ENCODE measurements around the gene ATE1.
A peak's percentile ranks its signal among the peaks of the same experiment; 100 is the strongest.

GRCh38 chr10:121927841-121928527, at the start of gene ATE1:
- TF ChIP-seq POLR2AphosphoS5 (IDR thresholded peaks at IDR 0.05; ENCODE audit: low read depth, low read length) (peak; percentile 95), CTCF (IDR thresholded peaks at IDR 0.05 in 2 of 3, conservative IDR thresholded peaks at IDR 0.05 in 1 of 3; ENCODE audit: borderline replicate concordance in 1 of 3, insufficient read depth in 1 of 3, low read depth in 2 of 3, low read length in 2 of 3) (no peak), POLR2A (IDR thresholded peaks at IDR 0.05; ENCODE audit: borderline replicate concordance, extremely low read depth, insufficient read depth, insufficient read length) (peak; percentile 82), REST (IDR thresholded peaks at IDR 0.05; ENCODE audit: low read depth) (no peak), EZH2 (IDR thresholded peaks at IDR 0.05) (no peak), EZH2phosphoT487 (IDR thresholded peaks at IDR 0.05; ENCODE audit: borderline replicate concordance) (no peak), MAX (IDR thresholded peaks at IDR 0.05) (peak; percentile 82), ZNF274 (IDR thresholded peaks at IDR 0.05; ENCODE audit: low read depth, low read length) (no peak), CEBPB (IDR thresholded peaks at IDR 0.05; ENCODE audit: low read depth) (no peak), RAD21 (IDR thresholded peaks at IDR 0.05; ENCODE audit: low read depth) (no peak), SIN3A (IDR thresholded peaks at IDR 0.05; ENCODE audit: low read depth) (peak; percentile 43)

All from HCT116 (cell line).